Measurements from ENCODE around the gene ALDH1A2.

Gene ALDH1A2

DNA sequence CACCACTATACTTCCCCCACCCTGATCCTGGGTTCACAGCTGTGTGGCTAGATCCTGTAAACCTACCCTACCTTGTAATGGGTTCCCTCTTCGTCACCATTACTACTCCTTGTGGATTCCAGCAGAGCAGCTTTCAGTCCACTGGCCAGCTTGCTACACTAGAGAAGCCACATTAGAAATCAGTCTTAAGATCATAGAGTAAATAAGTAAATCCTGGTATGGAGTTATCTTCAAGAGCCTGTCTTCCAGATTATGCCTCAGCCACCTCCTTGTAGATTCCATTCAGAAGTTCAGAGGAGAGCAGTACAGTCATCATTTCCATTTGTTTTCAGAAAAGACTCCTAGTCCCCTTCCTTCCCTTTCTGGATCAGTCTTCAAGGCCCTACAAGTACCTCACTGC is 123.7 kb downstream of the ALDH1A2 start:
- DNase-seq = no peak

- no peak for DNase-seq
Observed at GRCh38 chr15:57932348-57932747, 133.2 kb downstream of the ALDH1A2 start.

DNA sequence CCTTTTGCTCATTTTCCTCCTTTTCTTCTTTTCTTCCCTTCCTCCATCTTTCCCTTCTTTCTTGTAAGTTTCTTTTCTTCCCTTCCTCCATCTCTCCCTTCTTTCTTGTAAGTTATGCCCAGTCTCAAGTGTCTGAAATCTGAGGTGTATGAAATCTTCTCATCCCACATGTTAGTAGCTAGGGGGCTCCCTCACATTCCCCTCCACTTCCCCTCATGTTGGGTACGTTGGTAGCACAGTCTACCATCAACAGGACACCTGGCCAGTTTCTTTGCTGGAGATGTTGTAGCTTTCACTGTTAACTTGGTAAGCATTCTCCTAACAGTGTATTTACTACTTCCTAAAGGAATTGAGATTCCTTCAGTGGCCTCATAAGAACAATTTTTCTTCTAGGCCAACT is 133.9 kb downstream of the ALDH1A2 start:
- DNase-seq = no peak

DNA sequence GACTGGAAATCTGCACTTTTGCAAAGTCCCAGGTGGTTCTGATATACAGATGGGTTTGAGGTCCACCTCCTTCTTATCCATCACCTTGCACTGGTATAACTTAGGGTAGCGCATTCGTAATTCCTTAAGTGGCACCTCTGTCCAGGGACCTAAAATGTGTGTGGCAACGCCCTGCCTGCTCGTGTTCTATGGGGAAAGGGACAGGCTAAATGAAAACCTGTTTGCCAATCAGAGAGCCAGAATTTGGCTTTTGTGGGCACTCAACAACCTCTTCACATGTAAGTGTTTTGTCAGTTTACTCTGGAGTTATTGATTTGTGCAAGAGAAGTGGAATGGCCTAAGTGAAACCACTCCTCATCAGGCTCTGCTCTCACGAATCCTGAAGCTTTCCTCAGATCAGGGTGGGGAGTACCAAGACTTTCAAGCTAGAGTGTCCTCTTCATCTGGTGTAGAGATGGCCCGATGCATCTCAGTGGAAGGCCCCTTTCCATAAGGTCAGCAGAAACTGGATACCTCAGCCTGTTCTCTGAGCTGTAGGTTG is 138.3 kb downstream of the ALDH1A2 start:
- DNase-seq = no peak

DNA sequence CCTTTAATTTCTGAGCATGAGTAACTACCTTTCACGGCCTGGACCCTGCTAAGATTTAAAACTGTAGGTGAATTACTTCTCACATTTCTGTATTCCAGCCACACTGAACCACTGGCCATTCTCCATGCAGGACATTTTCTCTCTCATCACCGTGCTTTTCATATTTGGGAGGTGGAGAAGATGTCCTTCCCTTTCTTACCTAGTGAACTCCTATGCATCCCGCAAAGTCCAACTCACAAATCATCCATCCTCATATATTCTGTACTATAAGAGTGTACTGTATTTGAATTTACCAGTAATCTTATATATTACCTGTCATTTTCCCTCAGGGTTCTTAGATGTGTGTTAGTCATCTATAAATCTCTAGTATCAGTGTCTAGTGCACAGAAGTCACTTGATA is 139.9 kb downstream of the ALDH1A2 start:
- DNase-seq = no peak

DNA sequence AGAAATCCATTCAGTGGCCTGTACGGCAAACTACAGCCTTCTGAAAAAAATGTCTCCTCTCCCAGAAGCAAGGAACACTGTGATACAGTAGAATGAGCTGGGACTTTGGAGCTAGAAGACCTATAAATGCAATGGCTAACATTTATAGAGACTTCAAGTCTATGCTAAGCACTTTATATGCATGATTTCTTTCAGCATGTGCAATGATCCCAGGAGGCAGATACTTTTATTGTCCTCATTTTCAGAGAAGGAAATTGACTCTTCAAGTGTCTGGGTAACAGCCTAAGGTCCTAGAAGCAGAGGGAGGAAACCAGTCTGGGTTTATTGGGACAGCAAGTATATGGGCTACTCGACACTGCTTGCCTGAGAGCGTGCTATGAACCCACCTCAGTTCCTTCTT is 140.9 kb downstream of the ALDH1A2 start:
- DNase-seq = no peak

- no peak for DNase-seq
Observed at GRCh38 chr15:57923750-57924149, 141.8 kb downstream of the ALDH1A2 start.

DNA sequence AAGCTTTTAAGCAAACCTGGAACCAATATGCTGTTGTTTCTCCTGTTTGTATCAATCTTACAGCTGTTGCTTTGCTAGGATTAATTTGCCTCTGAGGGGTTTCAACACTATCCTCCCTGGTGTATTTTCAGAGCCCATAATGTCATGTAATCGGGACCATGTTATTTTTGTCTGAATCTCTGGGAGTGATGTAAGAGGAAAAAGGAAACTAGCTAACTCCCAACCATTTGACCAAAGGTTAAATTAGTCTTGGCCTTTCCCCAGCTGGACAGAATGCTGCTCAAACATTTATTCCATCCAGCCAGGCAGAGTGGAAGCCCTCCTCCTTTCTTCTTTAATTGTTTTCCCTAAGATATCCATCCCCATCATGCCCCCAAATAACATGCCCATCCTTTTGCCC is 142.2 kb downstream of the ALDH1A2 start:
- no peak for DNase-seq

GRCh38 chr15:57922776-57923175 is 142.7 kb downstream of the ALDH1A2 start:
- DNase-seq = no peak

GRCh38 chr15:57921371-57921770 is 144.1 kb downstream of the ALDH1A2 start:
- DNase-seq = no peak

DNA sequence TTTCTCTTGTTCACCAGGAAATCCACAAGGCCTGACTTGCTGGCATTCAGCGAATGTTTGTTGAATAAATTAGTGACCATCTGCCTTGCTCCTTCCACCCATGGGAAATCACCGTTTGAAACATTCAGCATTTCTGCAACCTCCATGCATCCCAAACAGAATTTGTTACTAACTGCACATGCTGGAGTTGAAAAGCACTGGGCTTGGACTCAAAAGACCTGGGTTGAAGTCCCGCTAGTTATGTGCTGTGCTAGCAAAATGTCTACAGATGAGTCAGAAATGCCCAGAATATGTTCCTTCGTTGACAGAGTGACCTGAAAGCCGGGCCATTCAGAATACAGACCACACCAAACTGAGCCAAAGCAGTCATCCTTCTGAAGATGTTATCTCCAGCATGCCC is 144.6 kb downstream of the ALDH1A2 start:
- no peak for DNase-seq

GRCh38 chr15:57919754-57920153 is 145.8 kb downstream of the ALDH1A2 start:
- DNase-seq = no peak

- no peak for DNase-seq
Observed at GRCh38 chr15:57917998-57918397, 147.5 kb downstream of the ALDH1A2 start.

- DNase-seq = no peak
Observed at GRCh38 chr15:57916695-57917094, 148.8 kb downstream of the ALDH1A2 start.

GRCh38 chr15:57915827-57916531 is 149.5 kb downstream of the ALDH1A2 start:
- no peak for DNase-seq

DNA sequence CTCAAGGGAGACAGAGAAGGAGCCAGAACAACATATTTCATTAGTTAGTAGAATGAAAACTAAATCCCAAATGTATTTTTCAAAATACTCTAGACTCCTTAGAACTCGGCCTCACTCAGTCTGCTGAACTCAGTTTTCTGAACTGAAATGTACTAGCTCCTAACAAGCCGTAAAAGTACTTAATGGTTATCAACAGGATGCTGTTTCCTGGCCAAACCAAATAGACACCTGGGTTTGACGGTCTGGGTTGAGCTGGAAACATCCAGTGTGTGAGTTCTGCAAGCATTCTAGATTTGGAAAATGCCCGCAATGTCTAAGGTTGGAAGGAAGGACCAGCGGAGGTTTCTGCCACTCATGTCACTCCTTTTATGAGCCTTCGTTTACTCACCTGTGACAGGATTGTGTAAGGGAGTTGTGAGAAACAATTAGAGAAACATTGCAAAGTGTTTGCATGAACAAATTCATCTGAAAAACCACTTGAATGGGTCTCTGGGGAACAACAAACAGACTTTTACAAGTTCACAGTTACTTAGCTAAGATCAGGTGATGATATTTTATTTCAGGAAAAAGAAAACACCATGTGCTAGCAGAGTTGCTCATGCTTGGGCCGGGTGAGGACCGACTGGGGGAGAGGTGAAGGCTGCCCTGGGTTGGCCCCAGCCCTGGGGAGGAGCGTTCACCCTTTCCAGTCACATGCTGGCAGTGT is 151.0 kb downstream of the ALDH1A2 start:
- DNase-seq = no peak

DNA sequence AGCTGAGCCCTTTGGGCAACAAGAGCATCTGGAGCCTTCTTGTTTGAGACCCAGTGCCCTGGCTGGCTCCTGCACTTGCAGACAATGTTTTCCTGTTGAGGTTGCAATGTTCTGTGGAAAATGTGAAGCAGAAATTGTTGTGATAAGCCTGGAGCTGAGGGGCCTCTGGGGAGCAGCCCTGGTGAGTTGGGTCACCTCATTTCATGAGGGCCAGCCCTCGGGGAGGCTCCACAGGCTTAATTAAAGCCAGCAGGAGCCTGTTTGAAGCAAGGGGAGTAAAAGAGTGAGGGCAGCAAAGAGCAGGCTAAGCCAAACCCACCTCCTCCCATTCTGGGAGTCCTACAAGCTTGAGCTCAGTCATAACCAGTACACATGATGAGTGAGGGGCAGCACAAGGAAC is 154.3 kb downstream of the ALDH1A2 start:
- no peak for DNase-seq

GRCh38 chr15:57910672-57911071 is 154.8 kb downstream of the ALDH1A2 start:
- no peak for DNase-seq

- DNase-seq = no peak
Observed at GRCh38 chr15:57909388-57909787, 156.1 kb downstream of the ALDH1A2 start.

- DNase-seq = no peak
Observed at GRCh38 chr15:57903626-57904025, 161.9 kb downstream of the ALDH1A2 start.

Measured in stimulated activated CD4-positive, alpha-beta T cell treated with anti-CD3 and anti-CD28 coated beads, Interleukin-2, amount 100 ng/mL, for 24 hours (primary cell).